ENCODE data around the gene CD80. TPM values are rescaled to one million over a fixed set of nuclear protein-coding genes. Genes with fewer than 3 reads are reported as not detected.

Gene CD80
- polyA plus RNA-seq, 1 of the 3 experiments (the other 2 are of a cell fraction), result not detected

GRCh38 chr3:119483101-119483500 is 76.3 kb downstream of the CD80 start (continued):
- TF ChIP-seq RXRA (IDR thresholded peaks at IDR 0.05; ENCODE audit: borderline replicate concordance, low read depth) (no peak), GABPA (IDR thresholded peaks at IDR 0.05; ENCODE audit: low read depth) (no peak)

DNA sequence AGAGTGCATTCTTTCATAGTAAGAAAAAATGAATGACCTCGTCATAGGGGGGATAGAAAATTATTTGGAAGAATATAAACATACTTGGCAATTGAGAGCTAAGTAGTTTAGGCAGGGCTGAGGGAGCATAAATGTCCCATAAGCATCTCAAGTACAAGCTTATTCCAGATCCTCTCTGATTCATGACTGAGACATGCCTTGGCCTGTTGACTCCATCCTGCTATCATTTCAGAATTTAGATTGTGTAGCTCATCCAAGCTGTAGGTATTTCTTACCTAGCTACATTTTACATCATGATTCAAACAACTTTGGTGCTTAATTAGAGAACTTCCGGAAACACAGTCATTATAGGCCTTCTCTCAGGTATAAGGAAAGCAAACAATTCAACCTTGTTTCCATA is 78.3 kb downstream of the CD80 start:
- no peaks in the 10 kb centered on the region for H3K4me1 ChIP-seq (ENCODE audit: control insufficient read depth in 1 of 2, insufficient read depth in 2 of 2, low read depth in 1 of 2, low read length in 1 of 2)
- no peak for TF ChIP-seq MXI1 (IDR thresholded peaks at IDR 0.05; ENCODE audit: low read depth, low read length)
- no peak overlapping the region for H3K9ac ChIP-seq
- H3K4me3 ChIP-seq (ENCODE audit: low read depth in 2 of 2, low read length in 1 of 2), result no peak overlapping the region
- no peaks in the 10 kb centered on the region for H4K20me1 ChIP-seq (ENCODE audit: insufficient read depth)
- ChIA-PET CTCF (no interaction called here), POLR2A (interaction anchor here (0.9 kb wide), 1 partner anchor 17 kb away, joined by 3 read pairs; the partner anchor contains the start of gene TIMMDC1)
- H3K27me3 ChIP-seq (ENCODE audit: insufficient read depth), result no peaks in the 10 kb centered on the region
- no peak overlapping the region; a peak in 1 of 4 replicates for H3K27ac ChIP-seq (ENCODE audit: low read depth in 2 of 2, low read length in 1 of 2)
- H3K36me3 ChIP-seq (replicated peaks in 1 of 2; ENCODE audit: control insufficient read depth in 1 of 2, insufficient read depth in 2 of 2, low read length in 1 of 2), result peaks cover 53 to 63% of the 10 kb centered on the region in 2 experiments
- no peaks in the 10 kb centered on the region for H3K9me2 ChIP-seq
- H3K9me3 ChIP-seq, result no peaks in the 10 kb centered on the region
- H3F3A ChIP-seq (replicated peaks; ENCODE audit: insufficient read depth), result no peaks in the 10 kb centered on the region
- 100% methylated on average over 2 of the region's 2 CpGs for WGBS (ENCODE audit: low lambda C conversion rate)
- no peak overlapping the region for H3K4me2 ChIP-seq
- no peaks in the 10 kb centered on the region for H3K79me2 ChIP-seq (ENCODE audit: insufficient read depth)
- no peak for DNase-seq
- no peak overlapping the region for H2AFZ ChIP-seq (ENCODE audit: low read depth)

Other genes with a start within 250 kb of the CD80 start
- gene TMEM39A, start 96.0 kb downstream of the CD80 start, polyA plus RNA-seq (2012; rRNA removed), result 13.2 and 19.0 TPM in 2 replicates
- 12.1 and 21.0 TPM in 2 replicates for gene POGLUT1, start 90.7 kb downstream of the CD80 start, polyA plus RNA-seq (2012; rRNA removed)
- gene TIMMDC1, start 61.1 kb downstream of the CD80 start, polyA plus RNA-seq (2012; rRNA removed), result 128 and 153 TPM in 2 replicates
- 0.08 TPM in 1 of 2 replicates, not detected in the other for gene ADPRH, start 19.9 kb upstream of the CD80 start, polyA plus RNA-seq (2012; rRNA removed)
- 0.08 TPM in 1 of 2 replicates, not detected in the other for gene PLA1A, start 38.3 kb upstream of the CD80 start, polyA plus RNA-seq (2012; rRNA removed)
- 19.9 and 38.8 TPM in 2 replicates for gene POPDC2, start 101.0 kb upstream of the CD80 start, polyA plus RNA-seq (2012; rRNA removed)
- gene COX17, start 117.8 kb upstream of the CD80 start, polyA plus RNA-seq (2012; rRNA removed), result 15.1 and 21.5 TPM in 2 replicates
- 3.7 and 6.3 TPM in 2 replicates for gene CFAP91, start 143.4 kb upstream of the CD80 start, polyA plus RNA-seq (2012; rRNA removed)
- gene NR1I2, start 222.5 kb upstream of the CD80 start, polyA plus RNA-seq (2012; rRNA removed), result 0.03 TPM in 1 of 2 replicates, not detected in the other

Measured in SK-N-SH (cell line).